OCI-LY3 (cell line): Measurements from ENCODE around the gene SORCS3.

ENCODE experiments used
- CTCF ChIP-seq: fragments of 200-600, 300-600 bp; sonication (generic); IDR thresholded peaks from 2 replicates; pipeline ENCODE4 v1.5.1; 2014; ENCODE audit warnings: antibody characterized with exemption, low read length, low read depth
- EZH2phosphoT487 ChIP-seq: fragments of 200-600 bp; shearing (Covaris generic); IDR thresholded peaks from 2 replicates; pipeline ENCODE4 v1.6.1; 2018; ENCODE audit warnings: antibody characterized with exemption, mixed run types, low read depth

- TF ChIP-seq CTCF (no peak), EZH2phosphoT487 (no peak)
Observed at GRCh38 chr10:104872691-104873090, 231.6 kb downstream of the SORCS3 start.
